ENCODE data around the gene GALNT11.
"Not testable (repeated sequence)": the region's sequence is repeated elsewhere in the genome, so short reads cannot be mapped to it uniquely, and the experiment has no call there.

Gene GALNT11

DNA sequence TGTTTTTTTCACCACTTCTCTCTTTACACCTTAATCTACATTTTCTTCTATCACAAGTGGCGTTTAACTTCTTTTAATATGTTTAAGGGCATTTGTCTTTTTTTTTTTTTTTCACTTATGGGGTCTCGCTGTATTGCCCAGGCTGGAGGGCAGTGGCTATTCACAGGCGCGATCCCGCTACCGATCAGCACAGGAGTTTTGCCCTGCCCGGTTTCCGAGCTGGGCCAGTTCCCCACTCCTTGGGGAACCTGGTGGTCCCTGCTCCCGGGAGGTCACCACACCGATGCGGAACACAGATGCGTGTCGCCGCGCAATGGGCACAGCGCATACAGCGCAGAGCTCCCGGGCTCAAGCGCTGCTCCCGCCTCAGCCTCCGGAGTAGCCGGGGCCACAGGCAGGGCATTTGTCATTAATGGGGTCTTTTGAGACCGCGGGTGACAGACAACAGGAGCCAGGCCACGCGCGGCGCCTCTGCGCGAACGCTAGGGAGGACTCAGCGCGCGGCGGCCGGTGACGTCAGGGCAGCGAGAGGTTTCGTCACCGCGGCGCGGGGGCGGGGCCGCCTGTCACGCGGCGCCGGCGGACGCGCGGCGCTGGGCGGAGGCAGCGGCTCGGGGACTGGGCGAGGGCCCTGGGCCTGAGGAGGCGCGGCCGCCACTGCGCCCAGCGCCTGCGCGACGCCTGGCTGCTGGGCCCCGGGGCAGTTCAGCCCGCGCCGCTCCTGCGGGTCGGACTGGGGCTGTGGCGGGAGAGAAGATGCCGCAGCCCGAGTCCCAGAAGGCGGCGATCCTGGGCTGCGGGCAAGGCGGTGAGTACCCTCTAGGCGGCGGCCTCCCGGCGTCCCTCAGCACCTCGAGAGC lies at the start of gene GALNT11:
GALNT11 (plus strand) TSS at position 598 of the 860 bp plus-strand sequence. CDS start 68,554 bp downstream, outside the sequence.
- in situ Hi-C loops (cut with HindIII; ENCODE audit: low pct_ligation_motif_present, low pct_unique_long_range_greater_than_20kb, low sequenced_read_pairs), result no loop called here
- DNase-seq, result peak; percentile 94

GRCh38 chr7:151978616-151979015 lies 46.9 kb upstream of the GALNT11 start:
- in situ Hi-C loops (cut with HindIII; ENCODE audit: low pct_ligation_motif_present, low pct_unique_long_range_greater_than_20kb, low sequenced_read_pairs), result no loop called here
- no peak for DNase-seq

GRCh38 chr7:151981223-151981622 lies 44.3 kb upstream of the GALNT11 start:
- no peak for DNase-seq
- in situ Hi-C loops (cut with HindIII; ENCODE audit: low pct_ligation_motif_present, low pct_unique_long_range_greater_than_20kb, low sequenced_read_pairs), result no loop called here

GRCh38 chr7:151982806-151983205 lies 42.7 kb upstream of the GALNT11 start:
- no peak for DNase-seq
- in situ Hi-C loops (cut with HindIII; ENCODE audit: low pct_ligation_motif_present, low pct_unique_long_range_greater_than_20kb, low sequenced_read_pairs), result no loop called here

DNA sequence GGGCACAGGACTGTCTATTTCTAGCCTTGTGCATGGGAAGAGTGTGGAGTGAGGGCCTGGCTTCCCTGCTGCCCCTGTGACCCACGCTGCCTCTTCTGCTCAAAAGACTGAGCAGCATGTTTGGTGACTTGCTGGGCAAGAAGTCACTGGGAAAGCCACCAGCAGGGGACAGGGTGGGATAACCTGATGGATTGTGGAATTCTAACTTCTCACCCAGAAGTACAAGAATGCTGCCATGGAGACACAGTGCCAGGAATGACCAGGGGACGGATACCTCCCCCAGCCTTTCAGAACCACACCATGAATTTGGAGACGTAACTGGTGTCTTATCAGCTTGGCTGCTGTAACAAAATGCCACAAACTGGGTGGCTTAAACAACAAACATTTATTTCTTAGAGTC lies 40.9 kb upstream of the GALNT11 start:
- DNase-seq, result no peak
- in situ Hi-C loops (cut with HindIII; ENCODE audit: low pct_ligation_motif_present, low pct_unique_long_range_greater_than_20kb, low sequenced_read_pairs), result no loop called here

GRCh38 chr7:151987748-151988529 lies 37.5 kb upstream of the GALNT11 start:
- DNase-seq, result peak; percentile 55

DNA sequence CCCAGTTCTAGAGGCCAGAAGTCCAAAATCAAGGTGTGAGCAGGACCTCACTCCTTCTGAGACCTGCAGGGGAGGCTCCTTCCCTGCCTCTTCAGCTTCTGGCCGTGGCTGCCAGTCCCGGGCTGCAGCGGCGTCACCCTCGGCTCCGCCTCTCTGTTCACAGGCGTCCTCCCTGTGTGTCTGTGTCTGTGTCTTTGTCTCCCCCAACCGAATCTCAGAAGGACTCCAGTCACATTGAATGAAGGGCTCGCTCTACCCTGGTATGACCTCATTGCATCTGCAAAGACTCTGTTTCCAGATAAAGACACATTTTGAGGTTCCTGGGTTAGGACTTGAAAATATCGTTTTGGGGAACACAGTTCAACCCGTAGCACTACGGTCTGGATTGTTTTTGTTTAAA lies 33.1 kb upstream of the GALNT11 start:
- peak; percentile 77 for DNase-seq
- in situ Hi-C loops (cut with HindIII; ENCODE audit: low pct_ligation_motif_present, low pct_unique_long_range_greater_than_20kb, low sequenced_read_pairs), result no loop called here

More at GRCh38 chr7:151987748-151988529, 37.5 kb upstream of the GALNT11 start:
- in situ Hi-C loops (cut with HindIII; ENCODE audit: low pct_ligation_motif_present, low pct_unique_long_range_greater_than_20kb, low sequenced_read_pairs), result no loop called here

GRCh38 chr7:151993977-151994676 lies 31.3 kb upstream of the GALNT11 start:
- no peak for DNase-seq

GRCh38 chr7:151999424-152000090 lies 25.9 kb upstream of the GALNT11 start:
- in situ Hi-C loops (cut with HindIII; ENCODE audit: low pct_ligation_motif_present, low pct_unique_long_range_greater_than_20kb, low sequenced_read_pairs), result no loop called here
- no peak for DNase-seq

More at GRCh38 chr7:151993977-151994676, 31.3 kb upstream of the GALNT11 start:
- in situ Hi-C loops (cut with HindIII; ENCODE audit: low pct_ligation_motif_present, low pct_unique_long_range_greater_than_20kb, low sequenced_read_pairs), result no loop called here

DNA sequence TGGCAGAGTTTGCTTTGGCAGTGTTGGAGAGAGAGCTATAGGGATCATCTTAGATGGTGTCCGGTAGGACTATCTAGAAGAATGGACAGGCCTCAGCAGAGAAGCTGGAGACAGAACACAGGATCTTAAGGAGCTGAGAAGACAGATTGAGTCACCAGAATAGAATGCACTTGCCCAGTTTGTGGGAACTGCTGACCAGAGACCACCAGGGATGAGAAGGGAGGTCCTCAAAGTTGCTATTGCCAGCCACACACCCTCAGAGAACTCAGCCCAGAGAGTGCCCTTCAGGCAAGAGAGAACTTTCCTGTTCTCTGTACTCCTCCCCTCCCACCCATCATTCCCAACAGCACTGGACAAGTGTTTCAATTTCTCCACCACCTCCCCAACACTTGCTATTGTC lies 25.3 kb upstream of the GALNT11 start:
- in situ Hi-C loops (cut with HindIII; ENCODE audit: low pct_ligation_motif_present, low pct_unique_long_range_greater_than_20kb, low sequenced_read_pairs), result no loop called here

DNA sequence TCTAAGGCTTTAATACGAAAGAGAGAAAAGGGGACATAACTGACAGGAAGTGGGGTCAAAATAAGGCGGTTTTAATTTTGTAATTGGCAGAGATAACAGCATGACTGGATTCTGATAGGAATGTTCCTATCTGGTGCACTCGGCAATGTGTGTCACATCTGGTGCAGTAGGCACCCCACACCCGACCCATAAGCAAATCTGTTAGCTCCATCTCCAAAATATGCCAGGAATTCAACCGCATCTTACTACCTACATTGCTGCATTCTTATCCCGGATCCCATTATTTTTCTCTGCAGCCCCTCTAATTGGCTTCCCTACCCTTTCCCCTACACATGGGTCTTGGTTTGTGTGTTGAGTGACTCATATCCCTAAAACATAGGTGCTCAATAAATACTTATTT lies 19.1 kb upstream of the GALNT11 start:
- DNase-seq, result no peak

More for the DNA sequence above, 25.3 kb upstream of the GALNT11 start:
- no peak for DNase-seq

DNA sequence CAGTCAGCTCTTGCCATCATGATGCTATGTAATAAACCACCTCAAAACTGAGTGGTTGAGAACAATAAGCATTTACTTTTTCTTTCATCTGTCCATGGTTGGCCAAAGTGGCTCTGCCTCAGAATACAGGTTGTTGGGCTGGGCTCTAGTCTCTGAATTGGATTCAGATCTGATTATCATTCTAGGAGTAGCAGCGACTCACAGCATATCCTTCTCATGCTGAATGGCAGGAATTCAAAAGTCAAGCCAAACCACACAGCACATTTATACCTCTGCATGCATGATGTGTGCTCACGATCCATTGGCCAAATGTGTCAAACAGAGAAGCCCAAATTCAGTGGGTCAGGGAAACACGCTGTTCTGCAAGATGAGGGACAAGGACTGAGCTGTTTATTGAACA lies 13.6 kb upstream of the GALNT11 start:
- in situ Hi-C loops (cut with HindIII; ENCODE audit: low pct_ligation_motif_present, low pct_unique_long_range_greater_than_20kb, low sequenced_read_pairs), result no loop called here
- no peak for DNase-seq

More for the DNA sequence above, 19.1 kb upstream of the GALNT11 start:
- in situ Hi-C loops (cut with HindIII; ENCODE audit: low pct_ligation_motif_present, low pct_unique_long_range_greater_than_20kb, low sequenced_read_pairs), result no loop called here

- in situ Hi-C loops (cut with HindIII; ENCODE audit: low pct_ligation_motif_present, low pct_unique_long_range_greater_than_20kb, low sequenced_read_pairs), result no loop called here
- DNase-seq, result no peak
These were observed 12.2 kb upstream of the GALNT11 start for GRCh38 chr7:152013230-152013629.

GRCh38 chr7:152013974-152014373 lies 11.5 kb upstream of the GALNT11 start:
- no peak for DNase-seq
- in situ Hi-C loops (cut with HindIII; ENCODE audit: low pct_ligation_motif_present, low pct_unique_long_range_greater_than_20kb, low sequenced_read_pairs), result no loop called here

GRCh38 chr7:152014722-152015121 lies 10.8 kb upstream of the GALNT11 start:
- no peak for DNase-seq
- in situ Hi-C loops (cut with HindIII; ENCODE audit: low pct_ligation_motif_present, low pct_unique_long_range_greater_than_20kb, low sequenced_read_pairs), result no loop called here

- in situ Hi-C loops (cut with HindIII; ENCODE audit: low pct_ligation_motif_present, low pct_unique_long_range_greater_than_20kb, low sequenced_read_pairs), result no loop called here
- DNase-seq, result no peak
These were observed 9.9 kb upstream of the GALNT11 start for GRCh38 chr7:152015600-152015999.

GRCh38 chr7:152016947-152017346 lies 8.5 kb upstream of the GALNT11 start:
- no peak for DNase-seq
- in situ Hi-C loops (cut with HindIII; ENCODE audit: low pct_ligation_motif_present, low pct_unique_long_range_greater_than_20kb, low sequenced_read_pairs), result no loop called here

DNA sequence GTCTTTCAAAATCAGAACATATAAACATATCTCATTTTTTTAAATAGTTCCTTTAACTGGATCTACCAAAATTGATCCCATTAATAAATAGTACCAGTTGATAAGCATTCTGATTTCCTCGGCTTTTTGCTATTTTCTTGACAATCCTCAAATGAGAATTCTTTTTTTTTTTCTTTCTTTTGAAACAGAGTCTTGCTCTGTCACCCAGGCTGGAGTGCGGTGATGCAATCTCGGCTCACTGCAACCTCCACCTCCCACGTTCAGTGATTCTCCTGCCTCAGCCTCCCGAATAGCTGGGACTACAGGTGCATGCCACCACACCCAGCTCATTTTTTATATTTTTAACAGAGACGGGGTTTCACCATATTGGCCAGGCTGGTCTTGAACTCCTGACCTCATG lies 7.8 kb upstream of the GALNT11 start:
- in situ Hi-C loops (cut with HindIII; ENCODE audit: low pct_ligation_motif_present, low pct_unique_long_range_greater_than_20kb, low sequenced_read_pairs); DNase-seq: not testable (repeated sequence)

Data from ACHN (cell line).